GM12872 (cell line): Measurements from ENCODE around the gene TEC.

Source experiments
- TF ChIP-seq, protein P1 (sequence below): IDR thresholded peaks from 3 replicates; pipeline ENCODE4 v1.5.1; 2011; ENCODE audit warnings: low read depth, mild to moderate bottlenecking, low read length, moderate library complexity; ENCODE audit not compliant: insufficient read depth

Gene TEC

GRCh38 chr4:48234575-48234974 is 35.1 kb downstream of the TEC start:
- TF ChIP-seq, protein P1, sequence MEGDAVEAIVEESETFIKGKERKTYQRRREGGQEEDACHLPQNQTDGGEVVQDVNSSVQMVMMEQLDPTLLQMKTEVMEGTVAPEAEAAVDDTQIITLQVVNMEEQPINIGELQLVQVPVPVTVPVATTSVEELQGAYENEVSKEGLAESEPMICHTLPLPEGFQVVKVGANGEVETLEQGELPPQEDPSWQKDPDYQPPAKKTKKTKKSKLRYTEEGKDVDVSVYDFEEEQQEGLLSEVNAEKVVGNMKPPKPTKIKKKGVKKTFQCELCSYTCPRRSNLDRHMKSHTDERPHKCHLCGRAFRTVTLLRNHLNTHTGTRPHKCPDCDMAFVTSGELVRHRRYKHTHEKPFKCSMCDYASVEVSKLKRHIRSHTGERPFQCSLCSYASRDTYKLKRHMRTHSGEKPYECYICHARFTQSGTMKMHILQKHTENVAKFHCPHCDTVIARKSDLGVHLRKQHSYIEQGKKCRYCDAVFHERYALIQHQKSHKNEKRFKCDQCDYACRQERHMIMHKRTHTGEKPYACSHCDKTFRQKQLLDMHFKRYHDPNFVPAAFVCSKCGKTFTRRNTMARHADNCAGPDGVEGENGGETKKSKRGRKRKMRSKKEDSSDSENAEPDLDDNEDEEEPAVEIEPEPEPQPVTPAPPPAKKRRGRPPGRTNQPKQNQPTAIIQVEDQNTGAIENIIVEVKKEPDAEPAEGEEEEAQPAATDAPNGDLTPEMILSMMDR, result no peak

- TF ChIP-seq, protein P1, result no peak
These were observed 40.7 kb downstream of the TEC start for GRCh38 chr4:48228949-48229348.

DNA sequence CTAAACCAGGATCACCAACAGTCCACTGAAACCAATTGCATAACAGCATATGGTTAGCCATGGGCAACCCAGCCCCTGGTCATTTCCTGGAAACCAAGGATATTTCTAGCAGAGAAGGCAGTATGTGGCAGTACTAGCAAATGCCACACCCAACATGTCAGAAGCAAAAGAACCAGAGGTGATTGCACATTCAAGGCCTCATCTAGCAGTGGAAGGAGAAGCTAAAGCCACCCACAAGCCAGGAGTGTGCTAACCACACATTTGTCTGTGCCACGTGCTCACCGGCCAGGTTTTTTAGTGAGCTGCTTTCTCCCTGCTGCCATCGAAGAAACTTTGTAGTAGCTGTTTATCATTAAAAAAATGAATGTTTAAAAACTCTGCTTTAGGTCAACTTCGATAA is 42.0 kb downstream of the TEC start:
- TF ChIP-seq, protein P1, result no peak

DNA sequence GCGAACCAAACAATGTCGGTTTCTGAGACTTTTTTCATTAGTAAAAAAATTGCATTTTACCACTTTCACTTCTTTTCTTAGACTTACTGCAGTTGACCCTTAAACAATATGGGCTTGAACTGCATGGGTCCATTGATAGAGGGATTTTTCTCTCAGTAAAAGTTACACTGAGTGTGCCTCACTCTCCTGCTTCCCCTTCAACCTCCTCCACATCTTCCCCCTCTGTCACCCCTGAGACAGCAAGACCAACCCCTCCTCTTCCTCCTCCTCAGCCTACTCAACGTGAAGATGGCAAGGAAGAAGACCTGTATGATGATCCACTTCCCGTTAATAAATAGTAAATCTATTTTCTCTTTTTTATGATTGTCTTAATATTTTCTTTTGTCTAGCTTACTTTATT is 43.4 kb downstream of the TEC start:
- TF ChIP-seq, protein P1, result no peak

DNA sequence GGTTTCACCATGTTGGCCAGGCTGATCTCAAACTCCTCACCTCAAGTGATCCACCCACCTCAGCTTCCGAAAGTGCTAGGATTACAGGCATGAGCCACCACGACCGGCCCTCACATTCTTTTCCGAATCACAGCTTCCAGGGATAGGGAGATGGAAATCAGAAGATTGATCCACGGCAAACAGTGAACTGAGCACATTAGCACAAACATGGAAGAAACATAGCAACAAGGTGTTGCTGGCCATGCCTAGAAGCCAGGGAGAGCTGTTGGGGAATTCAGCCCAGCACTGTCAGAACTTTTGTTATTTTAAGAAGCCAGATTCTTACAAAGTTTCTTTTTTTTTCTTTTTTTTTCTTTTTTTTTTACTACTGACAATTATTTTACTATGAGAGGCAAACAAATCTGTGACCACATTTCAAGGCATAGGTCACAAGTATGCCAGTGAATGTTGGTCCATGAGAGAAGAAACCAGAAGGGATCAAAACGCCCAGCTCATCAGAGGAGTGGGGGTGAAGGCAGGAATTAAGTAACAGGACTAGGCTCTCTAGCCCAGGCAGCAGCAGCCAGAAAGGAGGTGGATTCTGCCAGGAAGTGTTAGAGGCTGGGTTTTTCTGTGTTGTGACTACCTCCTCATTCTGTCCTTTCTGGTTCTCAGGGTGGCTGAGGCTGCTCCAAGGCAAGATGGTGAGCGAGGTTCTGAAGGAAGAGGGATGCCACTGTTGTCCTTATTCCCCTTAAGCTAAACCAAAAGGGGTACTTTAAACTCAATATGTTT is 44.1 kb downstream of the TEC start:
- TF ChIP-seq, protein P1, result no peak

DNA sequence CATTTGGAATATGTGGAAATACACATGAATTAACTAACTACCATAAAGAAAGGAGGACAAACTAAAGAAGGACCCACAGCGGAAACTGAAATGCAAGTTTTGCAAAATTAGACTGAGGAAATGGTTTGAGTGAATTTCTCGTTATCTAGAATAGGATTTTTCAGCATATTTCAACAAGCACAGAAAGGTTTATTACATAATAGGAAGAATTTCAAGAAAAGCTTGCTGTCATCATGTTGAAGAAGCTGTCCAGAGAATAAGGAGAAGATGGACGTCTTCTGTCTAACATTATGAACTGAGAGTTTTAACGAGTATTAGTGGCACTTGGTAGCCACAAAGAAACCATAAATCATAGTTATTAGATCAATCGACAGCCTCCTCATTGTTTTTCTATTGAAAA is 45.0 kb downstream of the TEC start:
- TF ChIP-seq, protein P1, result no peak

GRCh38 chr4:48223633-48224295 is 45.9 kb downstream of the TEC start:
- TF ChIP-seq, protein P1, result no peak
